ENCODE data around the gene GBX2. TPM values are rescaled to one million over a fixed set of nuclear protein-coding genes. Genes with fewer than 3 reads are reported as not detected.

Gene GBX2
- total RNA-seq, 1 experiment from 2014 or later, result 5.9 TPM

GRCh38 chr2:236166796-236167296, 1.3 kb downstream of the GBX2 start:
- H3K9ac ChIP-seq (ENCODE audit: low read length), result peak overlapping the region; percentile 95
- POLR2A ChIA-PET, result no interaction called here
- TSS peak; percentile 32 for BruUV-seq (replicated peaks)
- ATAC-seq (peak; percentile 21), DNase-seq (ENCODE audit: low read depth, low spot score) (no peak)
- no peaks in the 10 kb centered on the region; the same call in 1 of the 2 replicates for H4K20me1 ChIP-seq (ENCODE audit: insufficient read depth)
- H3K36me3 ChIP-seq (ENCODE audit: control insufficient read depth in 1 of 2, insufficient read depth in 2 of 2, low read length in 2 of 2), result peaks cover 0 to 21% of the 10 kb centered on the region in 2 experiments; a peak in 1 of 4 replicates
- intact Hi-C loops (cut with micrococcal nuclease), result no loop called here
- CTCF ChIA-PET, result no interaction called here
- no peaks in the 10 kb centered on the region for H3K9me3 ChIP-seq (ENCODE audit: control insufficient read depth in 1 of 2, insufficient read depth in 1 of 2, low read depth in 1 of 2, low read length in 2 of 2)
- no peaks in the 10 kb centered on the region for H3K27me3 ChIP-seq (ENCODE audit: insufficient read depth, low read length)
- H3K4me1 ChIP-seq (ENCODE audit: control insufficient read depth in 1 of 2, insufficient read depth in 2 of 2, low read length in 2 of 2), result peaks cover 0 to 27% of the 10 kb centered on the region in 2 experiments; a peak in 1 of 4 replicates
- RAD21 ChIA-PET (ENCODE audit: low non-redundant PET in 1 of 2, low total read pairs in 2 of 2, uncharacterized antibody in 2 of 2, unreplicated experiment in 2 of 2), result no interaction called here
- peak overlapping the region; percentile 61 to 93 for H3K4me3 ChIP-seq (replicated peaks in 1 of 2; ENCODE audit: low read depth in 1 of 2, low read length in 2 of 2)
- peaks cover 37% of the 10 kb centered on the region for H3K79me2 ChIP-seq (ENCODE audit: insufficient read depth, low read length)
- H3K4me2 ChIP-seq (ENCODE audit: low read length), result peak overlapping the region; percentile 95
- H3K9me2 ChIP-seq (ENCODE audit: insufficient read depth), result no peaks in the 10 kb centered on the region
- peak overlapping the region; percentile 87; the same call in 1 of the 2 replicates for H3K27ac ChIP-seq (ENCODE audit: low read depth, low read length)
- TF ChIP-seq JUND (IDR thresholded peaks at IDR 0.05) (no peak), RAD21 (IDR thresholded peaks at IDR 0.05; ENCODE audit: low read depth) (no peak), ATF3 (IDR thresholded peaks at IDR 0.05) (no peak), ZBTB33 (IDR thresholded peaks at IDR 0.05; ENCODE audit: extremely low read depth, insufficient replicate concordance, low read length) (no peak)
- peak overlapping the region; percentile 88 for H2AFZ ChIP-seq (ENCODE audit: low read depth, low read length, poor library complexity, severe bottlenecking)
